BE2C (cell line): ENCODE data around the gene DHX34. TPM values are rescaled to one million over a fixed set of nuclear protein-coding genes. Genes with fewer than 3 reads are reported as not detected.
A peak's percentile ranks its signal among the peaks of the same experiment; 100 is the strongest.
"Not testable (repeated sequence)": the region's sequence is repeated elsewhere in the genome, so short reads cannot be mapped to it uniquely, and the experiment has no call there.

ENCODE experiments used
- DNase-seq: peaks from one replicate; pipeline ENCODE4 v3.0.0-alpha.2; 2020
- H3K27me3 ChIP-seq: fragments of 250-450 bp; sonication (Bioruptor Pico); 2 replicates; pipeline ENCODE4 v1.5.1; 2020; ENCODE audit warnings: mild to moderate bottlenecking
- H3K36me3 ChIP-seq: fragments of 250-450 bp; sonication (Bioruptor Pico); 2 replicates; pipeline ENCODE4 v1.5.1; 2020; ENCODE audit warnings: mild to moderate bottlenecking
- H3K4me1 ChIP-seq: fragments of 250-450 bp; sonication (Bioruptor Pico); 2 replicates; pipeline ENCODE4 v1.5.1; 2020
- H3K4me3 ChIP-seq: 2 replicates; pipeline ENCODE4 v1.5.1; 2011; ENCODE audit warnings: low read depth, low read length
- H3K9me3 ChIP-seq: fragments of 250-450 bp; sonication (Bioruptor Pico); 2 replicates; pipeline ENCODE4 v1.5.1; 2020
- CTCF ChIP-seq: IDR thresholded peaks from 2 replicates; pipeline ENCODE4 v1.5.1; 2012; ENCODE audit warnings: mild to moderate bottlenecking, low read depth, low read length
- polyA plus RNA-seq: library from polyadenylated mRNA; unstranded; fragments of >200 nt; gene quantifications from one replicate; pipeline ENCODE4 v1.2.1, GENCODE V29; 2012; ENCODE audit warnings: low read depth, missing spikeins; ENCODE audit not compliant: insufficient read length, insufficient read depth

DHX34 gene
- 31.8 TPM for polyA plus RNA-seq

DNA sequence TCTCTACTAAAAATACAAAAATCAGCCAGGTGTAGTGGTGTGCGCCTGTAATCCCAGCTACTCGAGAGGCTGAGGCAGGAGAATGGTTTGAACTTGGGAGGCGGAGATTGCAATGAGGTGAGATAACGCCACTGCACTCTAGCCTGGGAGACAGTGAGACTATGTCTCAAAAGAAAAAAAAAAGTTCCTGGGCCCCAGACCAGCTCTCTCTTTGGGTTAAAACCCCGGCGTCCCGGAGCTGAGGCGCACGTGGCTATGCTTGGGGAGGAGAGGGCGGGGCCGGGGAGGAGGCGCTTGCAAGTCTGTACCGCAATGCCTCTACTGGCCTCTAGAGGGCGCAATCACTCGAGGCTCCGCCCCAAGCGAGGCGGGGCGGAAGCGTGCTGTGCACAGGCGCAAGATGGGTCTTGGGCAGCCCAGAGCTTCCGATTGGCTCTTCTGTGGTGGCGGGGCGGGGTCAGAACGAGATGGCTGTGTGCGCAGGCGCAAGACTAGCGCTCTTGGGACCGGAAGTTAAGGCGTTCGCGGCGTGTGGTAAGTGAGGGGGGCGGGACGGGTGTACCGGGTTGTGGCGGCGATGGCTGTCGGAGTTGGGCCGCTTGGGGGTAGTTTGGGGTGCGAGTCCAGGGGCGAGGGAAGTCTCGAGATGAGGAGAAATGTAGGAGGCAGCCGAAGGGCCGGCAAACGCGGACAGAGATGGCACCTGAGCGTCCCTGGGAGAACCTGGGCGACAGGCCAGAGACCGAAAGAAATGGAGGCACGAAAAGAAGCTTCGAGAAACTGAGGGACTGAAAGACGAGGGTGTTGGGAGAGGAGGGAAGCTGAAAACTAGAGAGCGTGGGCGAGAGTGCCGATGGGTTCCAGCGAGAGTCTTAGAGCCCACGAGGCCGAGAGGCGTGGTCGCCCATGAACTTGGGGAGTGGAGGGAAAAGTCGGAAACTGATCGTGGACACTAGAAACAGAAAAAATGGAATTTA lies at the start of gene DHX34:
TSS of gene DHX34 (plus strand) at position 497 of the 977 bp plus-strand sequence. CDS start 3,716 bp downstream, outside the sequence.
- no peaks in the 10 kb centered on the region for H3K9me3 ChIP-seq
- no peaks in the 10 kb centered on the region; the same call in 1 of the 2 replicates for H3K4me1 ChIP-seq
- H3K4me3 ChIP-seq: peak within 1 kb of the TSS; percentile 94
- H3K27me3 ChIP-seq: no peaks in the 10 kb centered on the region
- DNase-seq: peak; percentile 98
- peak; percentile 91 for TF ChIP-seq CTCF
- peaks cover 21% of the 10 kb centered on the region for H3K36me3 ChIP-seq

GRCh38 chr19:47300867-47301266 lies 48.2 kb upstream of the DHX34 start:
- H3K4me1 ChIP-seq, H3K9me3 ChIP-seq, H3K36me3 ChIP-seq, DNase-seq, H3K27me3 ChIP-seq, H3K4me3 ChIP-seq: not testable (repeated sequence)

- Histone ChIP-seq H3K4me1 (no peaks in the 10 kb centered on the region), H3K4me3 (no peak overlapping the region), H3K27me3 (no peaks in the 10 kb centered on the region; the same call in 1 of the 2 replicates), H3K9me3 (no peaks in the 10 kb centered on the region), H3K36me3 (no peaks in the 10 kb centered on the region)
- DNase-seq: no peak
- TF ChIP-seq CTCF: no peak
Observed at GRCh38 chr19:47302249-47302648, 46.9 kb upstream of the DHX34 start.

DNA sequence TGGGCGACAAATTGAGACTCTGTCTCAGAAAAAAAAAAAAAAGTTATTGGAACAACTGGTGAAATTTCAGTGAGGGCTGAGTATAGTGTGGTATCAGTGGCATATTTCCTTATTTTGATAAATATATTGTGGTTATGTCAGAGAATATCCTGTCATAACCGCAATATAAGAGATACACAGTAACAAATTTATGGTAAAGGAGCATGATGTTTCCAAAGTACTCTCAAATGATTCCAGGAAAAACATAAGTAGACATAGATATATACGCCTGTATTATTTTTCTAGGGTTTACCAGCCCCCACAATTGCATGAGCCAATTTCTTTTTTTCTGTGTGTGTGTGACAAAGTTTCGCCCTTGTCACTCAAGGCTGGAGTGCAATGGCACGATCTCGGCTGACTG lies 45.1 kb upstream of the DHX34 start:
- H3K4me3 ChIP-seq: no peak overlapping the region
- H3K9me3 ChIP-seq: no peaks in the 10 kb centered on the region
- TF ChIP-seq CTCF: no peak
- peaks cover 2% of the 10 kb centered on the region for H3K27me3 ChIP-seq
- no peaks in the 10 kb centered on the region for H3K36me3 ChIP-seq
- no peak for DNase-seq
- H3K4me1 ChIP-seq: no peaks in the 10 kb centered on the region

DNA sequence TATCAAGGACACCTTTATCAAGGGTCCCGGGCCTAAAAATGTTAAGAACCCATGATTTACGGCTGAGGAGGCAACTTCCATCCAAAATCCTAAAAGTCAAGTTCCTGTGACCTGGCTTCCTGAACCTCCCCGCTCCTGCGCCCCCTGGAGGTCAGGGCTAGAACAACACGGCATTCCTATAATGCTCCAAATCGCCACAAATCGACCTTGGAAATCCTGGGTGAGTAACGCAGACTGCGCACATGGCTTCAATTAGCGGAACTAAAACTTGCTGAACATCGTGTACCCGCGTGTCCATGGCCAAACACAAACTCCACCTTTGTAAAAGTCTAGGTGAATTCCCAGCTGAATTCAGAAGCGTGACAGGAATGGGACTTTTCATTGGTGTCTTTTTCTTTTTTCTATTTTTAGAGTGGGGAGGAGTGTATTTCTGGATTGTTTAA lies 43.8 kb upstream of the DHX34 start:
- Histone ChIP-seq H3K9me3 (no peaks in the 10 kb centered on the region), H3K4me3 (no peak overlapping the region), H3K27me3 (peaks cover 12% of the 10 kb centered on the region), H3K36me3 (no peaks in the 10 kb centered on the region), H3K4me1 (no peaks in the 10 kb centered on the region)
- TF ChIP-seq CTCF: peak; percentile 99
- DNase-seq: peak; percentile 74

DNA sequence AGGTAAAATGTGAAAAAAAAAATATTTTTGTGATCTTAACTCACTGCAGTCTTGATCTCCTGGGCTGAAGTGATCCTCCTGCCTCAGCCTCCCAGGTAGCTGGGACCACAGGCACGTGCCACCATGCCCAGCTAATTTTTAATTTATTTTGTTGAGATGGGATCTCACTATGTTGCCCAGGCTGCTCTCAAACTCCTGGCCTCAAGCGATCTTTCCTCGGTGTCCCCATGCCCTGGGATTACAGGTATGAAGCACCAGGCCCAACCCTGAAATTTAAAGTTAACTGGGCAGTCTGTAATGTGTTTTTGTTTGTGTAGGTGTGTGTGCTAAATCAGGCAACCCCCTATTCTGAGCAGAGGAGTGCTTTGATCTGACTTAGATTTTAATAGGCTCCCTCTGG lies 42.8 kb upstream of the DHX34 start:
- TF ChIP-seq CTCF: no peak
- Histone ChIP-seq H3K4me3 (no peak overlapping the region), H3K36me3 (no peaks in the 10 kb centered on the region), H3K9me3 (no peaks in the 10 kb centered on the region), H3K4me1 (no peaks in the 10 kb centered on the region), H3K27me3 (peaks cover 16% of the 10 kb centered on the region)
- DNase-seq: no peak
